Measurements from ENCODE around the gene MCM9. TPM values are rescaled to one million over a fixed set of nuclear protein-coding genes. Genes with fewer than 3 reads are reported as not detected.

Gene MCM9
- total and polyA plus RNA-seq, 5 donors from 2014 or later, result 18.5 to 57.3 (median 21.3) TPM

- peak overlapping the region in 1 of 3 donors; percentile 94 for H3K27ac Mint-ChIP-seq
- H3K4me1 ChIP-seq (ENCODE audit: control insufficient read depth, insufficient read depth, low read length, poor library complexity, severe bottlenecking), result peaks cover 17% of the 10 kb centered on the region
- H3K36me3 ChIP-seq (ENCODE audit: control insufficient read depth, insufficient read depth, low read length), result no peaks in the 10 kb centered on the region
- no peaks in the 10 kb centered on the region for H3K27me3 Mint-ChIP-seq
- no peaks in the 10 kb centered on the region for H3K27me3 ChIP-seq (ENCODE audit: control insufficient read depth, insufficient read depth, low read length)
- peaks cover 9% of the 10 kb centered on the region for H3K36me3 Mint-ChIP-seq
- H3K4me3 ChIP-seq (ENCODE audit: low read depth, low read length), result no peak overlapping the region
- no peaks in the 10 kb centered on the region for H3K9me3 ChIP-seq (ENCODE audit: control insufficient read depth in 2 of 2, low read length in 2 of 2)
- no peaks in the 10 kb centered on the region for H3K9me3 Mint-ChIP-seq
- H3K4me1 Mint-ChIP-seq, result peaks cover 13 to 39% (median 21%) of the 10 kb centered on the region in 4 donors
- no peak for DNase-seq
- H3K4me3 Mint-ChIP-seq, result no peak overlapping the region
- no peak overlapping the region for H3K27ac ChIP-seq (ENCODE audit: insufficient read depth, low read length, poor library complexity, severe bottlenecking)
- ATAC-seq (ENCODE audit: low read depth in 2 of 2), result no peak
Measured at GRCh38 chr6:118786596-118787453, 148.1 kb downstream of the MCM9 start.

GRCh38 chr6:118785601-118786000 lies 149.4 kb downstream of the MCM9 start:
- no peak for DNase-seq
- Histone ChIP-seq H3K9me3 (ENCODE audit: control insufficient read depth in 2 of 2, low read length in 2 of 2) (no peaks in the 10 kb centered on the region), H3K27me3 (ENCODE audit: control insufficient read depth, insufficient read depth, low read length) (no peaks in the 10 kb centered on the region), H3K36me3 (ENCODE audit: control insufficient read depth, insufficient read depth, low read length) (no peaks in the 10 kb centered on the region), H3K27ac (ENCODE audit: insufficient read depth, low read length, poor library complexity, severe bottlenecking) (no peak overlapping the region), H3K4me3 (ENCODE audit: low read depth, low read length) (no peak overlapping the region), H3K4me1 (ENCODE audit: control insufficient read depth, insufficient read depth, low read length, poor library complexity, severe bottlenecking) (peaks cover 17% of the 10 kb centered on the region)
- no peaks in the 10 kb centered on the region for H3K9me3 Mint-ChIP-seq
- H3K27ac Mint-ChIP-seq, result peak overlapping the region in 1 of 3 donors; percentile 25
- H3K36me3 Mint-ChIP-seq, result peaks cover 5% of the 10 kb centered on the region
- peaks cover 13 to 35% (median 21%) of the 10 kb centered on the region in 4 donors for H3K4me1 Mint-ChIP-seq
- no peak overlapping the region for H3K4me3 Mint-ChIP-seq
- ATAC-seq (ENCODE audit: low read depth in 2 of 2), result no peak
- H3K27me3 Mint-ChIP-seq, result no peaks in the 10 kb centered on the region

GRCh38 chr6:118784641-118785164 lies 150.3 kb downstream of the MCM9 start:
- Histone ChIP-seq H3K4me1 (ENCODE audit: control insufficient read depth, insufficient read depth, low read length, poor library complexity, severe bottlenecking) (peaks cover 17% of the 10 kb centered on the region), H3K9me3 (ENCODE audit: control insufficient read depth in 2 of 2, low read length in 2 of 2) (no peaks in the 10 kb centered on the region), H3K27me3 (ENCODE audit: control insufficient read depth, insufficient read depth, low read length) (no peaks in the 10 kb centered on the region), H3K4me3 (ENCODE audit: low read depth, low read length) (no peak overlapping the region), H3K36me3 (ENCODE audit: control insufficient read depth, insufficient read depth, low read length) (no peaks in the 10 kb centered on the region), H3K27ac (ENCODE audit: insufficient read depth, low read length, poor library complexity, severe bottlenecking) (no peak overlapping the region)
- Mint-ChIP-seq H3K4me3 (no peak overlapping the region), H3K36me3 (peaks cover 5% of the 10 kb centered on the region), H3K27me3 (no peaks in the 10 kb centered on the region), H3K4me1 (peaks cover 13 to 30% (median 18%) of the 10 kb centered on the region in 4 donors), H3K27ac (peak overlapping the region in 2 of 3 donors; percentile 35 to 46), H3K9me3 (no peaks in the 10 kb centered on the region)
- ATAC-seq (ENCODE audit: low read depth in 2 of 2), result no peak
- DNase-seq, result no peak

GRCh38 chr6:118783931-118784550 lies 150.9 kb downstream of the MCM9 start:
- H3K4me3 Mint-ChIP-seq, result no peak overlapping the region
- H3K27ac Mint-ChIP-seq, result peak overlapping the region in 1 of 3 donors; percentile 35
- H3K9me3 ChIP-seq (ENCODE audit: control insufficient read depth in 2 of 2, low read length in 2 of 2), result no peaks in the 10 kb centered on the region
- H3K36me3 Mint-ChIP-seq, result peaks cover 5% of the 10 kb centered on the region
- H3K4me1 ChIP-seq (ENCODE audit: control insufficient read depth, insufficient read depth, low read length, poor library complexity, severe bottlenecking), result peaks cover 17% of the 10 kb centered on the region
- H3K27me3 ChIP-seq (ENCODE audit: control insufficient read depth, insufficient read depth, low read length), result no peaks in the 10 kb centered on the region
- H3K9me3 Mint-ChIP-seq, result no peaks in the 10 kb centered on the region
- H3K27ac ChIP-seq (ENCODE audit: insufficient read depth, low read length, poor library complexity, severe bottlenecking), result no peak overlapping the region
- no peaks in the 10 kb centered on the region for H3K27me3 Mint-ChIP-seq
- DNase-seq, result no peak
- peaks cover 11 to 24% (median 15%) of the 10 kb centered on the region in 4 donors for H3K4me1 Mint-ChIP-seq
- ATAC-seq (ENCODE audit: low read depth in 2 of 2), result no peak
- H3K36me3 ChIP-seq (ENCODE audit: control insufficient read depth, insufficient read depth, low read length), result no peaks in the 10 kb centered on the region
- no peak overlapping the region for H3K4me3 ChIP-seq (ENCODE audit: low read depth, low read length)

GRCh38 chr6:118782651-118783050 lies 152.3 kb downstream of the MCM9 start:
- ATAC-seq (ENCODE audit: low read depth in 2 of 2) (no peak), DNase-seq (no peak)
- Histone ChIP-seq H3K9me3 (ENCODE audit: control insufficient read depth in 2 of 2, low read length in 2 of 2) (no peaks in the 10 kb centered on the region), H3K27ac (ENCODE audit: insufficient read depth, low read length, poor library complexity, severe bottlenecking) (no peak overlapping the region), H3K27me3 (ENCODE audit: control insufficient read depth, insufficient read depth, low read length) (no peaks in the 10 kb centered on the region), H3K4me3 (ENCODE audit: low read depth, low read length) (no peak overlapping the region), H3K36me3 (ENCODE audit: control insufficient read depth, insufficient read depth, low read length) (no peaks in the 10 kb centered on the region), H3K4me1 (ENCODE audit: control insufficient read depth, insufficient read depth, low read length, poor library complexity, severe bottlenecking) (peaks cover 7% of the 10 kb centered on the region)
- H3K36me3 Mint-ChIP-seq, result no peaks in the 10 kb centered on the region
- no peak overlapping the region for H3K27ac Mint-ChIP-seq
- no peaks in the 10 kb centered on the region for H3K9me3 Mint-ChIP-seq
- peaks cover under 1 to 12% (median 7%) of the 10 kb centered on the region in 4 donors for H3K4me1 Mint-ChIP-seq
- H3K4me3 Mint-ChIP-seq, result no peak overlapping the region
- H3K27me3 Mint-ChIP-seq, result no peaks in the 10 kb centered on the region

- peaks cover 0 to 13% (median 11%) of the 10 kb centered on the region in 4 donors for H3K4me1 Mint-ChIP-seq
- Histone ChIP-seq H3K9me3 (ENCODE audit: control insufficient read depth in 2 of 2, low read length in 2 of 2) (no peaks in the 10 kb centered on the region), H3K27ac (ENCODE audit: insufficient read depth, low read length, poor library complexity, severe bottlenecking) (no peak overlapping the region), H3K27me3 (ENCODE audit: control insufficient read depth, insufficient read depth, low read length) (no peaks in the 10 kb centered on the region), H3K4me1 (ENCODE audit: control insufficient read depth, insufficient read depth, low read length, poor library complexity, severe bottlenecking) (peaks cover 2% of the 10 kb centered on the region), H3K4me3 (ENCODE audit: low read depth, low read length) (no peak overlapping the region), H3K36me3 (ENCODE audit: control insufficient read depth, insufficient read depth, low read length) (no peaks in the 10 kb centered on the region)
- no peaks in the 10 kb centered on the region for H3K27me3 Mint-ChIP-seq
- H3K36me3 Mint-ChIP-seq, result no peaks in the 10 kb centered on the region
- H3K9me3 Mint-ChIP-seq, result no peaks in the 10 kb centered on the region
- peak overlapping the region in 2 of 3 donors; percentile 25 to 31 for H3K27ac Mint-ChIP-seq
- DNase-seq (no peak), ATAC-seq (ENCODE audit: low read depth in 2 of 2) (no peak)
- no peak overlapping the region for H3K4me3 Mint-ChIP-seq
Measured at GRCh38 chr6:118781897-118782296, 153.1 kb downstream of the MCM9 start.

GRCh38 chr6:118780668-118781067 lies 154.3 kb downstream of the MCM9 start:
- ATAC-seq (ENCODE audit: low read depth in 2 of 2), result no peak
- no peaks in the 10 kb centered on the region for H3K9me3 Mint-ChIP-seq
- Histone ChIP-seq H3K27ac (ENCODE audit: insufficient read depth, low read length, poor library complexity, severe bottlenecking) (no peak overlapping the region), H3K36me3 (ENCODE audit: control insufficient read depth, insufficient read depth, low read length) (no peaks in the 10 kb centered on the region), H3K4me1 (ENCODE audit: control insufficient read depth, insufficient read depth, low read length, poor library complexity, severe bottlenecking) (peaks cover 10% of the 10 kb centered on the region), H3K27me3 (ENCODE audit: control insufficient read depth, insufficient read depth, low read length) (no peaks in the 10 kb centered on the region), H3K4me3 (ENCODE audit: low read depth, low read length) (no peak overlapping the region), H3K9me3 (ENCODE audit: control insufficient read depth in 2 of 2, low read length in 2 of 2) (no peaks in the 10 kb centered on the region)
- no peak overlapping the region for H3K27ac Mint-ChIP-seq
- H3K4me3 Mint-ChIP-seq, result no peak overlapping the region
- H3K4me1 Mint-ChIP-seq, result peaks cover 6 to 20% (median 16%) of the 10 kb centered on the region in 4 donors
- H3K36me3 Mint-ChIP-seq, result no peaks in the 10 kb centered on the region
- no peaks in the 10 kb centered on the region for H3K27me3 Mint-ChIP-seq
- DNase-seq, result no peak
